ENCODE data around the gene NUP210L. TPM values are rescaled to one million over a fixed set of nuclear protein-coding genes. Genes with fewer than 3 reads are reported as not detected.

NUP210L gene
- total RNA-seq, 4 donors from 2014 or later = not detected

GRCh38 chr1:153960206-153960605 is 194.7 kb downstream of the NUP210L start:
- no peak for DNase-seq
- Histone ChIP-seq H3K36me3 (no peaks in the 10 kb centered on the region), H3K4me1 (peaks cover 28 to 57% (median 46%) of the 10 kb centered on the region in 4 donors), H3K27ac (peak overlapping the region in 1 of 4 donors; percentile 97), H3K4me3 (no peak overlapping the region), H3K27me3 (no peaks in the 10 kb centered on the region), H3K9me3 (no peaks in the 10 kb centered on the region)
- TF ChIP-seq CTCF (IDR thresholded peaks at IDR 0.05) = no peak
- TF ChIP-seq POLR2AphosphoS5 (IDR thresholded peaks at IDR 0.05) = no peak
- no peak for TF ChIP-seq POLR2A (IDR thresholded peaks at IDR 0.05)
- TF ChIP-seq EP300 (IDR thresholded peaks at IDR 0.05; ENCODE audit: low read depth) = no peak
- 93 to 100% methylated on average over 2 to 11 of the region's 11 CpGs for WGBS, 2 donors (ENCODE audit: low coverage in 1 of 2)
- in situ Hi-C loops (cut with MboI; ENCODE audit: low pct_ligation_motif_present in 1 of 4, low pct_unique_long_range_greater_than_20kb in 1 of 4, low sequenced_read_pairs in 3 of 4) (loop anchor here in 1 of 4 donors (25.0 kb wide), 1 partner anchor 298 kb away; the partner anchor contains the start of genes ILF2 and SNAPIN), intact Hi-C loops (cut with DNase I; ENCODE audit: low total_unique reads) (no loop called here)

GRCh38 chr1:153959454-153959853 is 195.4 kb downstream of the NUP210L start:
- peak overlapping the region; percentile 94 to 98 (median 96) for H3K27ac ChIP-seq
- peaks cover 27 to 53% (median 45%) of the 10 kb centered on the region in 4 donors for H3K4me1 ChIP-seq
- H3K36me3 ChIP-seq = no peaks in the 10 kb centered on the region
- no peaks in the 10 kb centered on the region for H3K27me3 ChIP-seq
- intact Hi-C loops (cut with DNase I; ENCODE audit: low total_unique reads) (no loop called here), in situ Hi-C loops (cut with MboI; ENCODE audit: low pct_ligation_motif_present in 1 of 4, low pct_unique_long_range_greater_than_20kb in 1 of 4, low sequenced_read_pairs in 3 of 4) (loop anchor here in 1 of 4 donors (25.0 kb wide), 1 partner anchor 297 kb away; the partner anchor contains the start of genes ILF2 and SNAPIN)
- no peaks in the 10 kb centered on the region for H3K9me3 ChIP-seq
- WGBS, 2 donors (ENCODE audit: low coverage in 1 of 2) = 85% methylated on average over 2 to 3 of the region's 3 CpGs
- TF ChIP-seq POLR2A (IDR thresholded peaks at IDR 0.05) (no peak), POLR2AphosphoS5 (IDR thresholded peaks at IDR 0.05) (no peak), CTCF (IDR thresholded peaks at IDR 0.05) (no peak), EP300 (IDR thresholded peaks at IDR 0.05; ENCODE audit: low read depth) (no peak)
- H3K4me3 ChIP-seq = no peak overlapping the region
- no peak for DNase-seq

GRCh38 chr1:153958961-153959260 is 196.0 kb downstream of the NUP210L start:
- peak; percentile 29 for DNase-seq
- intact Hi-C loops (cut with DNase I; ENCODE audit: low total_unique reads) = no loop called here
- H3K4me3 ChIP-seq = peak overlapping the region in 3 of 4 donors; percentile 86 to 98 (median 96)
- H3K4me1 ChIP-seq = peaks cover 27 to 48% (median 40%) of the 10 kb centered on the region in 4 donors
- no peaks in the 10 kb centered on the region for H3K36me3 ChIP-seq
- TF ChIP-seq CTCF (IDR thresholded peaks at IDR 0.05) (no peak), POLR2A (IDR thresholded peaks at IDR 0.05) (no peak), POLR2AphosphoS5 (IDR thresholded peaks at IDR 0.05) (no peak), EP300 (IDR thresholded peaks at IDR 0.05; ENCODE audit: low read depth) (no peak)
- peak overlapping the region; percentile 94 to 98 (median 96) for H3K27ac ChIP-seq
- H3K9me3 ChIP-seq = no peaks in the 10 kb centered on the region
- no peaks in the 10 kb centered on the region for H3K27me3 ChIP-seq
- 3 to 16% methylated on average over 3 to 4 of the region's 4 CpGs for WGBS, 2 donors (ENCODE audit: low coverage in 1 of 2)
- in situ Hi-C loops (cut with MboI; ENCODE audit: low pct_ligation_motif_present in 1 of 4, low pct_unique_long_range_greater_than_20kb in 1 of 4, low sequenced_read_pairs in 3 of 4) = loop anchor here in 1 of 4 donors (25.0 kb wide), 1 partner anchor 297 kb away; the partner anchor contains the start of genes ILF2 and SNAPIN

GRCh38 chr1:153958111-153958960 is 196.5 kb downstream of the NUP210L start, which contains the start of gene CRTC2:
Gene CRTC2 (minus strand): TSS chr1:153958612. CDS start chr1:153958497, 115 bp downstream.
- DNase-seq = peak; percentile 99
- TF ChIP-seq CTCF (IDR thresholded peaks at IDR 0.05) = no peak
- no peak for TF ChIP-seq EP300 (IDR thresholded peaks at IDR 0.05; ENCODE audit: low read depth)
- TF ChIP-seq POLR2A (IDR thresholded peaks at IDR 0.05) = peak; percentile 82
- TF ChIP-seq POLR2AphosphoS5 (IDR thresholded peaks at IDR 0.05) = peak; percentile 75 to 86 (median 84)
- H3K36me3 ChIP-seq = no peaks in the 10 kb centered on the region
- H3K27ac ChIP-seq = peak within 1 kb of the TSS; percentile 94 to 98 (median 96)
- H3K4me3 ChIP-seq = peak within 1 kb of the TSS; percentile 79 to 98 (median 91)
- intact Hi-C loops (cut with DNase I; ENCODE audit: low total_unique reads) = no loop called here
- H3K27me3 ChIP-seq = no peaks in the 10 kb centered on the region
- peaks cover 27 to 47% (median 38%) of the 10 kb centered on the region in 4 donors for H3K4me1 ChIP-seq
- in situ Hi-C loops (cut with MboI; ENCODE audit: low pct_ligation_motif_present in 1 of 4, low pct_unique_long_range_greater_than_20kb in 1 of 4, low sequenced_read_pairs in 3 of 4) = loop anchor here in 1 of 4 donors (25.0 kb wide), 1 partner anchor 296 kb away; the partner anchor contains the start of genes ILF2 and SNAPIN
- WGBS, 2 donors (ENCODE audit: low coverage in 1 of 2) = 0% methylated on average over 17 to 67 of the region's 75 CpGs
- H3K9me3 ChIP-seq = no peaks in the 10 kb centered on the region
